Jurkat, Clone E6-1 (cell line): ENCODE measurements around the gene ANKRD44.

Source experiments
- DNase-seq: peaks from one replicate; pipeline ENCODE4 v3.0.0-alpha.2; 2011; ENCODE audit warnings: low read depth, low spot score
- H3K4me3 ChIP-seq: 2 replicates; pipeline ENCODE4 v1.5.1; 2011; ENCODE audit warnings: mild to moderate bottlenecking, low read length, control low read depth, moderate library complexity

ANKRD44 gene

DNA sequence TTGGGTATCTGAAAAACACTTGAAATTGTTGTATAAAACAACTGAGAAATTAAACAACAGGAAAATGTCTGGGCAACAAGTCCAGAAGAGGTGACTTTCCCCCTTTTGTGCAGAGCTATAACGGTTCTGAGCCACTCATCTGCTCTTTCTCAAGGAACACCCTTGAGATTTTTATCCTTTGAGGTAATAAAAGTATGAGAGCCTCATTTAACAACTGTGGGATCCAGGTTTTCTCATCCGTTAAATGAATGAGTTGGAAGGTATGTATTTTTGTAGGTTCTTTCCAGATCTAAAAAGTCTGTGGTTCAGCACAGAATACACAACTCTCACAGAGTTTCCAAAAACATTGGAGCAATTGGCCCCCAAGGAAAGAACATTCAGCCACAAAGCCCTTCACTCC lies 93.0 kb downstream of the ANKRD44 start:
- H3K4me3 ChIP-seq, result no peak overlapping the region

GRCh38 chr2:197216361-197216979 lies 94.1 kb downstream of the ANKRD44 start:
- H3K4me3 ChIP-seq, result no peak overlapping the region
- no peak for DNase-seq

More for the DNA sequence above, 93.0 kb downstream of the ANKRD44 start:
- DNase-seq, result no peak

- no peak overlapping the region for H3K4me3 ChIP-seq
Observed at GRCh38 chr2:197215748-197216360, 94.7 kb downstream of the ANKRD44 start.

DNA sequence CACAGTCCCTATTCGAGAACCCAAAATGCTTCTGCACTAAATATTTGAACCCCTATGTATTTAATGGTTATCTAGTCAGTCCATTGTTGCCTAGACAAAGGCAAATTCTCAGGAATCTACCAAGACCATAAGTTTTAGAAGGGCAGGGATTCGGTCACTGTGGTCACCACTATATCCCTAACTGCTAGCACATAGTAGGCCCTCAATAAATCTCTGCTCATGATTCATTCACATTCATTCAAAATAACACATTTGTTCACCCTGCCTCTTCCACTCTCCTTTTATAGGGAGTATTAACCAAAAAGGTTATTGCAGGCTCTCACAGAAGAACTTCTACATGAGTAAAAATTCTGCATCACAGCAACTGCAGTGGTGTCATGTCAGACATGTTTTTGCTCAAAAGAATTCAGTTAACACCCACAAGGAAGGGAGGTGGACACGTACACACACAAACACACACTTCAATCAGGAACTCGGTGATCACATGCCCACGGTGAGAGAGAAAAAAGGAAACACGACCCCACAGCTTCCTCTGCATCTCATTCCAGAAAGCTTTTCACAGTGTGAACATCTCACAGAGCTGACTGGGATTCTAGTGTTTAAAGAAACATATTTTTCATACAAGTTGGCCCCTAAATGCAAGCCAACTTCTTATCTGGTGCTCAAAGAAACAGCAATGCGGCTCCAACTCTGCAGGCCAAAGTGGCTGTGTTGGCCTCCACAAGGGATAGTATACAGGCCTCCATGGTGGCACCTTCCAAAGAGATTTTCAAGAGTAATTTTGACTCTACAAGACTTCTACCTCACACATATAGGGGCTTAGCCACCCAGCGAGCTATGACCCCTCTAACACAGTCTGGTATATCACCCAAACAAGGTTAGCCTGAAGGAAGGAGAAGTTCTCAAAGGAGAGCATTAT lies 98.0 kb downstream of the ANKRD44 start:
- peak; percentile 65 for DNase-seq
- H3K4me3 ChIP-seq, result no peak overlapping the region

More at GRCh38 chr2:197215748-197216360, 94.7 kb downstream of the ANKRD44 start:
- DNase-seq, result no peak

DNA sequence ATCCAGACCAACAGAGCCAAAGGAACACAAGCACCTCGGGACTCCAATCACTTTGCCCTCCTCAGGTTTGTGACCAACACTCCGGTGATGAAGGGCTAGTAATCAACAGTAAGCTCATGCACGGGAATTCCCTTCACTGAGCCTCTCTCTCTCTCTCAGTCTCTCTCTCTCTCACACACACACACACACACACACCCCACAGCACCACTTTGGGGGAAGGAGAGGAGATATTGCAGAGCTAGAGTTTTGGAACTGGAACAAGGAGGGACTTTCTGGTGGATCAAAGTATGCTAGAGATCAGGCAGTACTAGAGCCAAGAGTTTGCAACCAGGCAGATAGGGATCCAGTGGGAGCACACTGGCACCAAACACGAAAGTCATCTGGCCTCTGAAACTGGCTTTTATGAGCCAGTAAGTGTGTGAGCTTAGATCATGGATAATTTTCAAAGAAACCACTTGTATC lies 98.7 kb downstream of the ANKRD44 start:
- DNase-seq, result no peak
- no peak overlapping the region for H3K4me3 ChIP-seq

DNA sequence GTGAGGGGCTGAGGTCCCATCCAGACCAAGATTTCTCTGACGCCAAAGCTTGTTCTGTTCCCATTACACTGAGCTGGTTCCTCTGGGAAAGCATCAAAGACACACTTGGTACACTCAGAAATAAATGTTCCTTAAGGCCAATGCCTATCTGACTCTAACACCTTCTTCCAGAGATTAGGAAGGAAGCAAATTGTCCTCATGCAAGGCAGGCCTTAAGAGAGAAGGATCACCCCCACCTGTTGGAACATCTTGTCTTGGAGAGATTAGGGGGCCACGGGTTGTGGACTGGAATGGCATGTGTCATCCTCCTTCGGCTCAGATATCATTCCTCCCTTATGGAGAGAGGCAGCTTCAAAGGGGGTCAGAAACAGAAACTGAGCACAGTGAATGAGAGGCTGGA lies 100.2 kb downstream of the ANKRD44 start:
- H3K4me3 ChIP-seq, result no peak overlapping the region
- DNase-seq, result no peak

DNA sequence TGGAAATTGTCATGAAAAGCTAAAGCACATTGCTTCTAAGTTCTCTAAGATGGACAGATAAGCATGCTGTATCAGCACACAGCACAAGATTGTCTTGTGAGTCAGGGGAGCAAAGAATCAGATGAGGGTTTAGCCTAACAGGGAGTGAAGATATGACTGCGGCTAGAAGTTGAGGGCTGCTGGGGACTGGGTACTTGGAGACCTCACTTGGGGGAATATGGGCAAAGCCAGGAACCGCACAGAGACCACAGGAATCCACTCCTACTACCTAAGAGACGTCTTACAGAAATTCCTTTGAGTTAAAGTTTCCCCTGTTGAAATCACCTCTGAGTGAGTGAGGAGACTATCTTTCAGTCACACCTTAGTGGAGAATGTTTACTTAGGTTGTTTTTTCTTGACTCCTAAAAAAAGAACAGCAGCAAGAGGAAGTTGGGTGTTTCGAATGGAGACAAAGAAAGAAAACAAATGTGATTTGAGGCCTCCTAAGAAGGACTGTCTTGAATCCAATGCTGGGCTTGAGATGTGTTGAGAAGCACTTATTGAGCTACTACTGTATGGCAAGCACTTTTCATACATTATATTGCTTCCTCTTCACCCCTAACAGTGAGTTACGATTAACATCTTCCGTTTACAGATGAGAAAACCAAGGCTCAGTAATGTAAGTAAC lies 100.7 kb downstream of the ANKRD44 start:
- DNase-seq, result peak; percentile 39
- no peak overlapping the region for H3K4me3 ChIP-seq

- H3K4me3 ChIP-seq, result no peak overlapping the region
- no peak for DNase-seq
Observed at GRCh38 chr2:197209246-197209645, 101.3 kb downstream of the ANKRD44 start.

GRCh38 chr2:197208841-197209240 lies 101.7 kb downstream of the ANKRD44 start:
- no peak overlapping the region for H3K4me3 ChIP-seq
- no peak for DNase-seq

DNA sequence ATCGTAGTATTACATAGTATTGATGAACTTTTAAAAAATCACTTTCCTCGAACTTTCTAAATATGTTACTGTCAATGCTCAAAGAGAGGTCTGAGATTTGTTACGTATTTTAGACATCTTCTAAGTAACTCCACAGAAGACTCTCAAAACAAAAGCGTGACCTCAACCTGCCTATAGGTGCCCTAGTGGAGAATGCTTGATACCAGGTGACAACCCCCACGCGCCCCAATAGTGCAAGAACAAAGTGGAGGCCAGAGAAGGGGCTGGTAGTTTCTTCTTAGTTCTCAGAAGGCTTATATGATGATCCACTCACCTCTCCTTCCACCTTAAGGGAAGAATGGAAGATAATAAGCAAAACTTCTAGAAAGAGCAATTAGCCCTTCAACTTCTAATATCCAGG lies 102.6 kb downstream of the ANKRD44 start:
- no peak for DNase-seq
- no peak overlapping the region for H3K4me3 ChIP-seq

DNA sequence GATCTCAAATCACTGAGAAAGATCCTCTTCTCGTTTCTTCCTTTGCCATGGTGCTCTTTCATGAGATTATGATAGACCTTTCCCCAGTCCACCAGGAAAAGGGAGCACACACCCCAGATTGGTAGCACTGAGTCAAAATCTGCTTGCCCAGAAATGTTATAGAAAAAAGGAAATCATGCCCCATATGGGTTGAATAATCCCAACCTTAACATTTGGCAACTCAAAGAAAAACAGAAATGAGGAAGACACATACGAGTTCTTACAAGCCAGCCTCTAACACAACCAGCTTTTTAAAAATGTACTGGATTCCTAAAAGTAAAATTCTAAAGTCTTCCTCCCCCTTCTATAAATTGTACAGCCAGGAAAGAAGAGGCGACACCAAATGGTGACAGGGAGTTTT lies 103.0 kb downstream of the ANKRD44 start:
- no peak overlapping the region for H3K4me3 ChIP-seq
- no peak for DNase-seq

- H3K4me3 ChIP-seq, result no peak overlapping the region
- no peak for DNase-seq
Observed at GRCh38 chr2:197207106-197207505, 103.5 kb downstream of the ANKRD44 start.

DNA sequence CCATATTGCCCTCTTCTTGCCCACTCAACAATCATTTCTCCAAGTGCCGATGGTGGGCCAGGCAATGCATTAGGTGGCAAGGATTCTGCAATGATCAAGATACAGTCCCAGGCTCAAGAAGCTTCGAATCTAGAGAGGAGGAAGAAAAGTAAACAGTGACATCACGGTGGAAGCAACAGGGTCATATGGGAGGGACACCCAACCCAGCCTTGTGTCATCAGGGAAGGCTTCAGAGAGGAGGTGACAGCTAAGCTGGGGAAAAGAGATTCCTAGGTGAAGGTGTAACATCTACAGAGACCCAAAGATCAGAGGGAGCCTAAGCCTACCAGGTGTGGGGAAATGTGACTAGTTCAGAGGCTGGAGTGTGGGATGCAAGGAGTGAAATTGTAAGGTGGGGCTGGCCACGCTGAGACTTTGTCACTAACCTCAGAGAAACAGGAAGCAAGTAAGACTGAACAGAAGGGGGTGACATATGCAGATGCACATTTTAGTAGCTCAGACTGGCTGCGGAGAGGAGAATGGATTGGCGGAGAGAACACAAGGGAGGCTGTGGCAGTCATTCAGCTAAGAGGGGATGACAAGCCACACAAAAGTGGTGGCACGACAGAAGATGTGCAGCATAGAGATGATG lies 104.9 kb downstream of the ANKRD44 start:
- peak; percentile 74 for DNase-seq
- H3K4me3 ChIP-seq, result no peak overlapping the region

GRCh38 chr2:197204519-197205250 lies 105.9 kb downstream of the ANKRD44 start:
- no peak for DNase-seq

DNA sequence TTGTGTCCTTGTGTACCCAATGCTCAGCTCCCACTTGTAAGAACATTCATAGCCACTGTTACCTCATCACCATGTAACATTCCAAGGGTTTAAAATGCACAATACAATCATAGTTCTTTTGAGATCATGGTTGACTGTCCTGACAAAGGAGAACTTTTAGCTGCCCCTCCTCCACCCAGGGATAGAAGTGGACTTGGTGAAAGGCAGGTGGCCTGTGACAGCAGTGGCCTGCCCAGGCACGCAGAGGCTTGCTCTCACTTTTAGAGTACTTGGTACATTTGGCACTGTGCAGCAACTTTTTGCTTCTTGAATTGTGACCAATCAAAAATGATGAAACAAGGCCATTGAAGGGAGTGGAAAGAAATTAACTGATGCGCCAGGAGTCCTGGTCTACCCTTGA lies 108.7 kb downstream of the ANKRD44 start:
- no peak overlapping the region for H3K4me3 ChIP-seq
- no peak for DNase-seq

More at GRCh38 chr2:197204519-197205250, 105.9 kb downstream of the ANKRD44 start:
- H3K4me3 ChIP-seq, result no peak overlapping the region

- H3K4me3 ChIP-seq, result no peak overlapping the region
- DNase-seq, result no peak
Observed at GRCh38 chr2:197200762-197201058, 109.9 kb downstream of the ANKRD44 start.

- H3K4me3 ChIP-seq, result no peak overlapping the region
- DNase-seq, result no peak
Observed at GRCh38 chr2:197200051-197200761, 110.4 kb downstream of the ANKRD44 start.

GRCh38 chr2:197198890-197199289 lies 111.7 kb downstream of the ANKRD44 start:
- H3K4me3 ChIP-seq, result peak overlapping the region; percentile 26
- DNase-seq, result peak; percentile 100
